H1 (cell line): Measurements from ENCODE around the gene U2SURP. TPM values are rescaled to one million over a fixed set of nuclear protein-coding genes. Genes with fewer than 3 reads are reported as not detected.
A peak's percentile ranks its signal among the peaks of the same experiment; 100 is the strongest.

Experiments
- CREB1 ChIP-seq: IDR thresholded peaks from 2 replicates; pipeline ENCODE4 v1.6.1; 2012; ENCODE audit warnings: inconsistent platforms
- EZH2 ChIP-seq: fragments of 200-600 bp; sonication (generic); IDR thresholded peaks from 2 replicates; pipeline ENCODE4 v1.7.1; 2012; ENCODE audit warnings: low read depth, mild to moderate bottlenecking, moderate library complexity, low read length, inconsistent platforms; ENCODE audit not compliant: severe bottlenecking
- KDM1A ChIP-seq: fragments of 200-600, 300-600 bp; sonication (generic); IDR thresholded peaks from 2 replicates; pipeline ENCODE4 v1.7.1; 2016; ENCODE audit warnings: mild to moderate bottlenecking, low read length, borderline replicate concordance
- KDM4A ChIP-seq: IDR thresholded peaks from one replicate; pipeline ENCODE4 v1.7.1; 2012; ENCODE audit warnings: low read depth, mild to moderate bottlenecking, moderate library complexity, low read length, inconsistent platforms; ENCODE audit not compliant: severe bottlenecking
- RBBP5 ChIP-seq: IDR thresholded peaks from 2 replicates; pipeline ENCODE4 v1.7.1; 2012; ENCODE audit warnings: low read depth, mild to moderate bottlenecking, inconsistent platforms, low read length, moderate library complexity, borderline replicate concordance
- RFX5 ChIP-seq: IDR thresholded peaks from 2 replicates; pipeline ENCODE4 v1.6.1; 2011; ENCODE audit warnings: low read depth, low read length, improper control_type of control experiment, borderline replicate concordance
- SRF ChIP-seq: IDR thresholded peaks from 2 replicates; pipeline ENCODE4 v1.6.1; 2011; ENCODE audit warnings: mild to moderate bottlenecking, low read depth, low read length, moderate library complexity
- TAF1 ChIP-seq: IDR thresholded peaks from 2 replicates; pipeline ENCODE4 v1.6.1; 2011; ENCODE audit warnings: mild to moderate bottlenecking, low read depth, low read length
- polyA plus RNA-seq, 7 experiments: library from polyadenylated mRNA; depleted of rRNA in 3 of 7; stranded (reverse) in 5 of 7; unstranded in 2 of 7; fragments of >200 nt in 5 of 7; fragments of 200-250 nt in 2 of 7; gene quantifications; 1 replicate in 5 of 7; 2 replicates in 1 of 7; 4 replicates in 1 of 7; pipeline versions ENCODE4 v1.2.1 to v1.2.3, GENCODE V29; 2011 to 2013; ENCODE audit warnings: missing spikeins in 2 of 7, mixed read lengths in 2 of 7
- total RNA-seq: library from RNA; stranded (reverse); fragmentation: NEBNext Ultra II Directional; extraction: Animal tissue kit (Norgen Biotek cat#: 25700); gene quantifications from 2 replicates; pipeline ENCODE4 v1.2.1, GENCODE V29; 2021
- TF ChIP-seq, protein P1 (sequence below): fragments of 300-600 bp; sonication (generic); IDR thresholded peaks from 2 replicates; pipeline ENCODE4 v1.7.1; 2012; ENCODE audit warnings: low read length, moderate library complexity, mild to moderate bottlenecking, inconsistent platforms; ENCODE audit not compliant: insufficient replicate concordance

U2SURP gene
- total and polyA plus RNA-seq, 2 of the 8 experiments (the other 6 are each of a cell fraction or from before 2014, with no cell fraction given), result 22.2 to 167 TPM

DNA sequence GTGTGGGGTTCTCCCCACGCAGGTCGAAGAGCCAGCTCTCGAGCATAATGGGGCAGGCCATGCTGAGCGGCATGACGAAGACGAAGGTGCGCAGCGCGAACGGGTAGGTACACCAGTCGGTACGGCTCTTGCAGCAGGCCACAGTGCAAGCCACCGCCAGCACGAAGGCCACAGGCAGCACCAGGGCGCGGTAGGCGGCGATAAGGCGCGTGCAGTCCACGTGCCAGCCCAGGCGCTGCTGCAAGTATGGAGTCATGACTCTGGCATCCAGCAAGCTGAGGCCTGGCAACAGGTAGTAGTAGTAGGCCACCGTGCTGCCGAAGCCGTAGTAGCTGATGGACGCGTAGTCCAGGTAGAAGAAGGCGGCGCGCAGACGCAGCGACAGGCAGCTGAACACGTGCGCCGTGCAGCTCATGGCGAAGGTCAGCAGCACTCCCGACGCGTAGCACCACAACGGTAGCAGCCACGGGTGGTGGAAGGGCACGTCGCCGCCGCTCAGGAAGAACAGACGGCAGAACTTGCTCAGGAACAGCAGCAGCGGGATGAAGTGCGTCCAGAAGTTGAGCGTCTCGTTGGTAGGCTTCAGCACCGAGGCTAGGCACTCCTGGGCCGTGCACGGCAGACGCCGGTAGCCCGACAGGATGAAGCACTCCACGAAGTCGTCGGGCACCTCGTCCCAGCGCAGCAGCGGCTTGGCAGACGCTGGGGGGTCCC, 38.7 kb upstream of the U2SURP start (continued):
- TF ChIP-seq, protein P1, sequence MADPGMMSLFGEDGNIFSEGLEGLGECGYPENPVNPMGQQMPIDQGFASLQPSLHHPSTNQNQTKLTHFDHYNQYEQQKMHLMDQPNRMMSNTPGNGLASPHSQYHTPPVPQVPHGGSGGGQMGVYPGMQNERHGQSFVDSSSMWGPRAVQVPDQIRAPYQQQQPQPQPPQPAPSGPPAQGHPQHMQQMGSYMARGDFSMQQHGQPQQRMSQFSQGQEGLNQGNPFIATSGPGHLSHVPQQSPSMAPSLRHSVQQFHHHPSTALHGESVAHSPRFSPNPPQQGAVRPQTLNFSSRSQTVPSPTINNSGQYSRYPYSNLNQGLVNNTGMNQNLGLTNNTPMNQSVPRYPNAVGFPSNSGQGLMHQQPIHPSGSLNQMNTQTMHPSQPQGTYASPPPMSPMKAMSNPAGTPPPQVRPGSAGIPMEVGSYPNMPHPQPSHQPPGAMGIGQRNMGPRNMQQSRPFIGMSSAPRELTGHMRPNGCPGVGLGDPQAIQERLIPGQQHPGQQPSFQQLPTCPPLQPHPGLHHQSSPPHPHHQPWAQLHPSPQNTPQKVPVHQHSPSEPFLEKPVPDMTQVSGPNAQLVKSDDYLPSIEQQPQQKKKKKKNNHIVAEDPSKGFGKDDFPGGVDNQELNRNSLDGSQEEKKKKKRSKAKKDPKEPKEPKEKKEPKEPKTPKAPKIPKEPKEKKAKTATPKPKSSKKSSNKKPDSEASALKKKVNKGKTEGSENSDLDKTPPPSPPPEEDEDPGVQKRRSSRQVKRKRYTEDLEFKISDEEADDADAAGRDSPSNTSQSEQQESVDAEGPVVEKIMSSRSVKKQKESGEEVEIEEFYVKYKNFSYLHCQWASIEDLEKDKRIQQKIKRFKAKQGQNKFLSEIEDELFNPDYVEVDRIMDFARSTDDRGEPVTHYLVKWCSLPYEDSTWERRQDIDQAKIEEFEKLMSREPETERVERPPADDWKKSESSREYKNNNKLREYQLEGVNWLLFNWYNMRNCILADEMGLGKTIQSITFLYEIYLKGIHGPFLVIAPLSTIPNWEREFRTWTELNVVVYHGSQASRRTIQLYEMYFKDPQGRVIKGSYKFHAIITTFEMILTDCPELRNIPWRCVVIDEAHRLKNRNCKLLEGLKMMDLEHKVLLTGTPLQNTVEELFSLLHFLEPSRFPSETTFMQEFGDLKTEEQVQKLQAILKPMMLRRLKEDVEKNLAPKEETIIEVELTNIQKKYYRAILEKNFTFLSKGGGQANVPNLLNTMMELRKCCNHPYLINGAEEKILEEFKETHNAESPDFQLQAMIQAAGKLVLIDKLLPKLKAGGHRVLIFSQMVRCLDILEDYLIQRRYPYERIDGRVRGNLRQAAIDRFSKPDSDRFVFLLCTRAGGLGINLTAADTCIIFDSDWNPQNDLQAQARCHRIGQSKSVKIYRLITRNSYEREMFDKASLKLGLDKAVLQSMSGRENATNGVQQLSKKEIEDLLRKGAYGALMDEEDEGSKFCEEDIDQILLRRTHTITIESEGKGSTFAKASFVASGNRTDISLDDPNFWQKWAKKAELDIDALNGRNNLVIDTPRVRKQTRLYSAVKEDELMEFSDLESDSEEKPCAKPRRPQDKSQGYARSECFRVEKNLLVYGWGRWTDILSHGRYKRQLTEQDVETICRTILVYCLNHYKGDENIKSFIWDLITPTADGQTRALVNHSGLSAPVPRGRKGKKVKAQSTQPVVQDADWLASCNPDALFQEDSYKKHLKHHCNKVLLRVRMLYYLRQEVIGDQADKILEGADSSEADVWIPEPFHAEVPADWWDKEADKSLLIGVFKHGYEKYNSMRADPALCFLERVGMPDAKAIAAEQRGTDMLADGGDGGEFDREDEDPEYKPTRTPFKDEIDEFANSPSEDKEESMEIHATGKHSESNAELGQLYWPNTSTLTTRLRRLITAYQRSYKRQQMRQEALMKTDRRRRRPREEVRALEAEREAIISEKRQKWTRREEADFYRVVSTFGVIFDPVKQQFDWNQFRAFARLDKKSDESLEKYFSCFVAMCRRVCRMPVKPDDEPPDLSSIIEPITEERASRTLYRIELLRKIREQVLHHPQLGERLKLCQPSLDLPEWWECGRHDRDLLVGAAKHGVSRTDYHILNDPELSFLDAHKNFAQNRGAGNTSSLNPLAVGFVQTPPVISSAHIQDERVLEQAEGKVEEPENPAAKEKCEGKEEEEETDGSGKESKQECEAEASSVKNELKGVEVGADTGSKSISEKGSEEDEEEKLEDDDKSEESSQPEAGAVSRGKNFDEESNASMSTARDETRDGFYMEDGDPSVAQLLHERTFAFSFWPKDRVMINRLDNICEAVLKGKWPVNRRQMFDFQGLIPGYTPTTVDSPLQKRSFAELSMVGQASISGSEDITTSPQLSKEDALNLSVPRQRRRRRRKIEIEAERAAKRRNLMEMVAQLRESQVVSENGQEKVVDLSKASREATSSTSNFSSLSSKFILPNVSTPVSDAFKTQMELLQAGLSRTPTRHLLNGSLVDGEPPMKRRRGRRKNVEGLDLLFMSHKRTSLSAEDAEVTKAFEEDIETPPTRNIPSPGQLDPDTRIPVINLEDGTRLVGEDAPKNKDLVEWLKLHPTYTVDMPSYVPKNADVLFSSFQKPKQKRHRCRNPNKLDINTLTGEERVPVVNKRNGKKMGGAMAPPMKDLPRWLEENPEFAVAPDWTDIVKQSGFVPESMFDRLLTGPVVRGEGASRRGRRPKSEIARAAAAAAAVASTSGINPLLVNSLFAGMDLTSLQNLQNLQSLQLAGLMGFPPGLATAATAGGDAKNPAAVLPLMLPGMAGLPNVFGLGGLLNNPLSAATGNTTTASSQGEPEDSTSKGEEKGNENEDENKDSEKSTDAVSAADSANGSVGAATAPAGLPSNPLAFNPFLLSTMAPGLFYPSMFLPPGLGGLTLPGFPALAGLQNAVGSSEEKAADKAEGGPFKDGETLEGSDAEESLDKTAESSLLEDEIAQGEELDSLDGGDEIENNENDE, result no peak
- TF ChIP-seq SRF, result no peak
- peak; percentile 76 for TF ChIP-seq KDM4A
- no peak for TF ChIP-seq RFX5
- no peak for TF ChIP-seq TAF1
- TF ChIP-seq CREB1, result no peak
- no peak; the same call in 1 of the 2 replicates for TF ChIP-seq RBBP5
- TF ChIP-seq KDM1A, result no peak
- peak; percentile 43 for TF ChIP-seq EZH2
